Measurements from ENCODE around the gene KRT6A.

GRCh38 chr12:52496590-52497071 is 3.6 kb upstream of the KRT6A start:
- TF ChIP-seq CTCF (optimal IDR thresholded peaks at IDR 0.05 in 1 of 3, IDR thresholded peaks at IDR 0.05 in 1 of 3, conservative IDR thresholded peaks at IDR 0.05 in 1 of 3; ENCODE audit: extremely low read depth in 1 of 3, insufficient read depth in 2 of 3, low read length in 3 of 3) (no peak), EZH2 (IDR thresholded peaks at IDR 0.05; ENCODE audit: low read length) (no peak)

Measured in keratinocyte (primary cell).